ENCODE data around the gene NVL. TPM values are rescaled to one million over a fixed set of nuclear protein-coding genes. Genes with fewer than 3 reads are reported as not detected.

Gene NVL
- total RNA-seq, 6 experiments from 2014 or later, result 21.4 to 24.4 (median 23.0) TPM

DNA sequence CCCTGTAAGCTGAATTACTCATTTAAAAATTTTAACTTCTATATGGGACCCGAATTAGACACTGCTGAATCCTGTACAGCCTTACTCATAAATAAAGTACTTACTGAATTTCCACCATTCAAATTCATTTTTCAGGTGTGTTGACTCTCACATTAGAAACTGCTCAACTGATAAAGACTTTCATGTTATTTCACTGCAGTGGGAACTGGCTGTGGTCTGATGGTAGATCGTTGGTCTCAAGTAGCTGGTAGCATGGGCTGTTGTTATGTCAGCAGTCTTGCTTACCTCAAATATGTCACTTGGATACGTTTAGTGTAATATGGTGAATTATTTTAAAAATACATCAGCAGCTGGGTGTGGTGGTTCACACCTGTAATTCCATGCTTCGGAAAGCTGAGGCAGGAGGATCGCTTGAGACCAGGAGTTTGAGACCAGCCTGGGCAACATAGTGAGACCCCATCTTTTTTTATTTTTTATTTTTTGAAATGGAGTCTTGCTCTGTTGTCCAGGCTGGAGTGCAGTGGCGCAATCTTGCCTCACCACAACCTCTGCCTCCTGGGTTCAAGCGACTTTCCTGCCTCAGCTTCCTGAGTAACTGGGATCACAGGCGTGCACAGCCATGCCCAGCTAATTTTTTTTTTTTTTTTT lies 136.5 kb downstream of the NVL start:
- Mint-ChIP-seq H3K4me3 (no peak overlapping the region), H3K27ac (no peak overlapping the region), H3K27me3 (ENCODE audit: insufficient read depth) (peaks cover 1% of the 10 kb centered on the region; the same call in 1 of the 2 replicates), H3K9me3 (no peaks in the 10 kb centered on the region; the same call in 1 of the 2 replicates), H3K36me3 (ENCODE audit: low read depth) (peaks cover 26% of the 10 kb centered on the region), H3K4me1 (ENCODE audit: low read depth) (peaks cover 14% of the 10 kb centered on the region)
- no peak for TF ChIP-seq CTCF (IDR thresholded peaks at IDR 0.05)
- DNase-seq, result no peak

- H3K4me3 Mint-ChIP-seq, result no peak overlapping the region
- H3K27me3 Mint-ChIP-seq (ENCODE audit: insufficient read depth), result peaks cover 1% of the 10 kb centered on the region; the same call in 1 of the 2 replicates
- peaks cover 16% of the 10 kb centered on the region for H3K4me1 Mint-ChIP-seq (ENCODE audit: low read depth)
- DNase-seq, result no peak
- no peak for TF ChIP-seq CTCF (IDR thresholded peaks at IDR 0.05)
- peaks cover 29% of the 10 kb centered on the region for H3K36me3 Mint-ChIP-seq (ENCODE audit: low read depth)
- no peaks in the 10 kb centered on the region; the same call in 1 of the 2 replicates for H3K9me3 Mint-ChIP-seq
- no peak overlapping the region for H3K27ac Mint-ChIP-seq
Measured at GRCh38 chr1:224192082-224192788, 137.7 kb downstream of the NVL start.

GRCh38 chr1:224189561-224189960 lies 140.4 kb downstream of the NVL start:
- no peak for DNase-seq
- peaks cover 47% of the 10 kb centered on the region for H3K36me3 Mint-ChIP-seq (ENCODE audit: low read depth)
- H3K9me3 Mint-ChIP-seq, result peaks cover 4% of the 10 kb centered on the region; the same call in 1 of the 2 replicates
- TF ChIP-seq CTCF (IDR thresholded peaks at IDR 0.05), result no peak
- H3K4me1 Mint-ChIP-seq (ENCODE audit: low read depth), result peaks cover 30% of the 10 kb centered on the region
- peaks cover 1% of the 10 kb centered on the region; the same call in 1 of the 2 replicates for H3K27me3 Mint-ChIP-seq (ENCODE audit: insufficient read depth)
- no peak overlapping the region for H3K27ac Mint-ChIP-seq
- H3K4me3 Mint-ChIP-seq, result no peak overlapping the region

DNA sequence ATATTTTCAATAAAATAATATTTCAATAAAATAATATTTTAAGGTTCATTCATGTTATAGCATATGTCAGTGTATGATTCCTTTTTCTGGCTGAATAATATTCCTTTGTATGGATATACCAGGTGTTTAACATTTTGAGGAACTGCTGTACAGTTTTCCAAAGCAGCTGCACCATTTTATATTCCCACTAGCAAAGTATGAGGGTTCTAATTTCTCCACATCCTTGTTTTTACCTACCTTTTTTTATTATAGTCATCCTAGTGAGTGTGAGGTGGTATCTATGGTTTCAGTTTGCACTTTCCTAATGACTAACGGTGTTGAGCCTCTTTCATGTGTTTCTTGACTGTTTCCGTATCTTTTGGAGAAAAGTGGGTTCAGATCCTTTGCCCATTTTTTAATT lies 141.7 kb downstream of the NVL start:
- Mint-ChIP-seq H3K4me1 (ENCODE audit: low read depth) (peaks cover 34% of the 10 kb centered on the region), H3K27ac (no peak overlapping the region), H3K4me3 (no peak overlapping the region), H3K27me3 (ENCODE audit: insufficient read depth) (no peaks in the 10 kb centered on the region; the same call in 1 of the 2 replicates), H3K36me3 (ENCODE audit: low read depth) (peaks cover 46% of the 10 kb centered on the region), H3K9me3 (peaks cover 4% of the 10 kb centered on the region; the same call in 1 of the 2 replicates)
- no peak for TF ChIP-seq CTCF (IDR thresholded peaks at IDR 0.05)
- DNase-seq, result no peak

GRCh38 chr1:224185208-224185607 lies 144.8 kb downstream of the NVL start:
- peaks cover 43% of the 10 kb centered on the region for H3K4me1 Mint-ChIP-seq (ENCODE audit: low read depth)
- H3K4me3 Mint-ChIP-seq, result peak overlapping the region; percentile 93
- no peak for TF ChIP-seq CTCF (IDR thresholded peaks at IDR 0.05)
- H3K27ac Mint-ChIP-seq, result peak overlapping the region; percentile 64
- H3K36me3 Mint-ChIP-seq (ENCODE audit: low read depth), result peaks cover 43% of the 10 kb centered on the region
- H3K27me3 Mint-ChIP-seq (ENCODE audit: insufficient read depth), result peaks cover 1% of the 10 kb centered on the region
- H3K9me3 Mint-ChIP-seq, result peaks cover 4% of the 10 kb centered on the region; the same call in 1 of the 2 replicates
- no peak for DNase-seq

Data from HFFc6 (cell line).